Endothelial cell (in vitro differentiated cells): ENCODE results near the gene IGFBP3. TPM values are rescaled to one million over a fixed set of nuclear protein-coding genes. Genes with fewer than 3 reads are reported as not detected.

ENCODE experiments used
- DNase-seq: peaks from one replicate; pipeline ENCODE4 v3.0.0; 2021; ENCODE audit warnings: low spot score
- H3K27ac Mint-ChIP-seq: one replicate; pipeline ENCODE4 v1.8.0; 2021; ENCODE audit warnings: mixed read lengths, inconsistent platforms; ENCODE audit not compliant: unreplicated experiment
- H3K27me3 Mint-ChIP-seq: one replicate; pipeline ENCODE4 v1.8.0; 2021; ENCODE audit warnings: mild to moderate bottlenecking, moderate library complexity, mixed read lengths, inconsistent platforms; ENCODE audit not compliant: unreplicated experiment
- H3K36me3 Mint-ChIP-seq: one replicate; pipeline ENCODE4 v1.8.0; 2021; ENCODE audit warnings: mild to moderate bottlenecking, low read depth, mixed read lengths, inconsistent platforms; ENCODE audit not compliant: unreplicated experiment
- H3K4me1 Mint-ChIP-seq: one replicate; pipeline ENCODE4 v1.8.0; 2021; ENCODE audit warnings: mild to moderate bottlenecking, mixed read lengths, inconsistent platforms; ENCODE audit not compliant: unreplicated experiment
- H3K4me3 Mint-ChIP-seq: one replicate; pipeline ENCODE4 v1.8.0; 2021; ENCODE audit warnings: mild to moderate bottlenecking, mixed read lengths, inconsistent platforms; ENCODE audit not compliant: unreplicated experiment
- H3K9me3 Mint-ChIP-seq: one replicate; pipeline ENCODE4 v1.8.0; 2021; ENCODE audit warnings: mixed read lengths, inconsistent platforms; ENCODE audit not compliant: unreplicated experiment
- CTCF ChIP-seq: fragments of 200-600 bp; sonication (generic); IDR thresholded peaks from one replicate; pipeline ENCODE4 v1.5.0; 2021; ENCODE audit warnings: antibody characterized with exemption; ENCODE audit not compliant: unreplicated experiment
- total RNA-seq: library from RNA; stranded (reverse); fragmentation: NEBNext Ultra II Directional; extraction: Animal tissue kit (Norgen Biotek cat#: 25700); gene quantifications from one replicate; pipeline ENCODE4 v1.2.1, GENCODE V29; 2021; ENCODE audit not compliant: unreplicated experiment

Gene IGFBP3
- total RNA-seq, 1 donor from 2014 or later = 125 TPM

GRCh38 chr7:45878457-45879144, 42.5 kb downstream of the IGFBP3 start:
- Mint-ChIP-seq H3K9me3 (peaks cover 8% of the 10 kb centered on the region), H3K4me3 (no peak overlapping the region), H3K4me1 (no peaks in the 10 kb centered on the region), H3K27ac (no peak overlapping the region), H3K27me3 (no peaks in the 10 kb centered on the region), H3K36me3 (peaks cover 9% of the 10 kb centered on the region)
- DNase-seq = no peak
- no peak for TF ChIP-seq CTCF

- Mint-ChIP-seq H3K9me3 (peaks cover 8% of the 10 kb centered on the region), H3K4me3 (no peak overlapping the region), H3K4me1 (no peaks in the 10 kb centered on the region)
Measured at GRCh38 chr7:45876519-45876918, 44.6 kb downstream of the IGFBP3 start.

GRCh38 chr7:45874408-45875131, 46.5 kb downstream of the IGFBP3 start:
- no peak for TF ChIP-seq CTCF
- no peaks in the 10 kb centered on the region for H3K4me1 Mint-ChIP-seq
- DNase-seq = no peak
- peaks cover 8% of the 10 kb centered on the region for H3K9me3 Mint-ChIP-seq
- no peaks in the 10 kb centered on the region for H3K27me3 Mint-ChIP-seq
- H3K27ac Mint-ChIP-seq = no peak overlapping the region
- no peak overlapping the region for H3K4me3 Mint-ChIP-seq
- peaks cover 9% of the 10 kb centered on the region for H3K36me3 Mint-ChIP-seq

More at GRCh38 chr7:45876519-45876918, 44.6 kb downstream of the IGFBP3 start:
- no peak for TF ChIP-seq CTCF
- no peak for DNase-seq
- Mint-ChIP-seq H3K36me3 (peaks cover 9% of the 10 kb centered on the region), H3K27ac (no peak overlapping the region), H3K27me3 (no peaks in the 10 kb centered on the region)

- Mint-ChIP-seq H3K27ac (no peak overlapping the region), H3K4me3 (no peak overlapping the region), H3K27me3 (no peaks in the 10 kb centered on the region), H3K4me1 (no peaks in the 10 kb centered on the region), H3K36me3 (peaks cover 3% of the 10 kb centered on the region), H3K9me3 (peaks cover 8% of the 10 kb centered on the region)
- DNase-seq = no peak
- no peak for TF ChIP-seq CTCF
Measured at GRCh38 chr7:45873355-45873754, 47.7 kb downstream of the IGFBP3 start.

- Mint-ChIP-seq H3K27ac (no peak within 1 kb of the TSS), H3K4me1 (no peaks in the 10 kb centered on the region), H3K36me3 (peaks cover 3% of the 10 kb centered on the region), H3K4me3 (no peak within 1 kb of the TSS), H3K27me3 (no peaks in the 10 kb centered on the region), H3K9me3 (peaks cover 8% of the 10 kb centered on the region)
- DNase-seq = no peak
- TF ChIP-seq CTCF = no peak
Measured at GRCh38 chr7:45873035-45873354, 48.1 kb downstream of the IGFBP3 start, which contains the start of gene CCDC201. Gene CCDC201, minus strand, starts transcription at chr7:45873082. Its CDS starts 75 bp downstream, at chr7:45873007.
